HG03378 (cell line): ENCODE measurements around the gene PF4V1.

ENCODE experiments used
- ATAC-seq: cut with Tn5 transposase; IDR thresholded peaks from one replicate; pipeline ENCODE4 v1.9.1; 2021; ENCODE audit warnings: mild to moderate bottlenecking, moderate library complexity; ENCODE audit not compliant: unreplicated experiment

Gene PF4V1

GRCh38 chr4:73853246-73853704 lies at the start of gene PF4V1:
PF4V1 (plus strand) TSS chr4:73853296; CDS start chr4:73853363, 67 bp downstream.
- no peak for ATAC-seq

GRCh38 chr4:73810191-73810590 lies 42.9 kb upstream of the PF4V1 start:
- ATAC-seq = no peak

- no peak for ATAC-seq
Measured at GRCh38 chr4:73811841-73812240, 41.3 kb upstream of the PF4V1 start.

GRCh38 chr4:73814679-73815078 lies 38.4 kb upstream of the PF4V1 start:
- no peak for ATAC-seq

GRCh38 chr4:73815145-73815544 lies 38.0 kb upstream of the PF4V1 start:
- ATAC-seq = no peak

- ATAC-seq = no peak
Measured at GRCh38 chr4:73816814-73817213, 36.3 kb upstream of the PF4V1 start.

GRCh38 chr4:73817341-73817740 lies 35.8 kb upstream of the PF4V1 start:
- ATAC-seq = no peak

- no peak for ATAC-seq
Measured at GRCh38 chr4:73821325-73821724, 31.8 kb upstream of the PF4V1 start.

- no peak for ATAC-seq
Measured at GRCh38 chr4:73822389-73822788, 30.7 kb upstream of the PF4V1 start.

- ATAC-seq = no peak
Measured at GRCh38 chr4:73822812-73823504, 30.1 kb upstream of the PF4V1 start.

- no peak for ATAC-seq
Measured at GRCh38 chr4:73823760-73824159, 29.3 kb upstream of the PF4V1 start.

GRCh38 chr4:73828956-73829355 lies 24.1 kb upstream of the PF4V1 start:
- no peak for ATAC-seq

- ATAC-seq = no peak
Measured at GRCh38 chr4:73831569-73831968, 21.5 kb upstream of the PF4V1 start.

- ATAC-seq = no peak
Measured at GRCh38 chr4:73832651-73833237, 20.4 kb upstream of the PF4V1 start.

GRCh38 chr4:73836373-73837279 lies 16.5 kb upstream of the PF4V1 start, which contains the start of gene CXCL6:
CXCL6 (plus strand) TSS chr4:73836678; CDS start chr4:73836751, 73 bp downstream.
- no peak for ATAC-seq

GRCh38 chr4:73839071-73839470 lies 14.0 kb upstream of the PF4V1 start:
- no peak for ATAC-seq

- ATAC-seq = no peak
Measured at GRCh38 chr4:73839715-73840114, 13.4 kb upstream of the PF4V1 start.

GRCh38 chr4:73841243-73841925 lies 11.7 kb upstream of the PF4V1 start:
- no peak for ATAC-seq

GRCh38 chr4:73842696-73843095 lies 10.4 kb upstream of the PF4V1 start:
- no peak for ATAC-seq

GRCh38 chr4:73843369-73843768 lies 9.7 kb upstream of the PF4V1 start:
- no peak for ATAC-seq

GRCh38 chr4:73844345-73844744 lies 8.8 kb upstream of the PF4V1 start:
- ATAC-seq = no peak
